GM20000 (cell line): Measurements from ENCODE around the gene KCTD10.

Experiments used
- DNase-seq: peaks from one replicate; pipeline ENCODE4 v3.0.0; 2012; ENCODE audit warnings: low spot score
- CTCF ChIP-seq: IDR thresholded peaks from 2 replicates; pipeline ENCODE4 v1.5.1; 2012; ENCODE audit warnings: mild to moderate bottlenecking, control low read depth; ENCODE audit errors: extremely low read depth, missing control alignments

The KCTD10 gene

GRCh38 chr12:109449845-109450532 is 27.1 kb downstream of the KCTD10 start:
- no peak for TF ChIP-seq CTCF
- no peak for DNase-seq

GRCh38 chr12:109448707-109449390 is 28.3 kb downstream of the KCTD10 start:
- TF ChIP-seq CTCF = no peak
- DNase-seq = no peak

- no peak for TF ChIP-seq CTCF
- no peak for DNase-seq
These were observed 28.8 kb downstream of the KCTD10 start for GRCh38 chr12:109448272-109448671.

- no peak for DNase-seq
- no peak for TF ChIP-seq CTCF
These were observed 29.6 kb downstream of the KCTD10 start for GRCh38 chr12:109447482-109447881.

GRCh38 chr12:109446869-109447268 is 30.2 kb downstream of the KCTD10 start:
- DNase-seq = no peak
- no peak for TF ChIP-seq CTCF

- TF ChIP-seq CTCF = no peak
- no peak for DNase-seq
These were observed 31.9 kb downstream of the KCTD10 start for GRCh38 chr12:109445191-109445609.

- no peak for TF ChIP-seq CTCF
These were observed 32.8 kb downstream of the KCTD10 start for GRCh38 chr12:109444259-109444658.

More at GRCh38 chr12:109444259-109444658, 32.8 kb downstream of the KCTD10 start:
- DNase-seq = no peak
